NCI-H128 (cell line): ENCODE results near the gene KRT38.
"Not testable (repeated sequence)": the region's sequence is repeated elsewhere in the genome, so short reads cannot be mapped to it uniquely, and the experiment has no call there.

Source experiments
- DNase-seq: peaks from one replicate; lab custom pipeline; 2025; ENCODE audit not compliant: unreplicated experiment; lab: John Stamatoyannopoulos, UW

The KRT38 gene

DNA sequence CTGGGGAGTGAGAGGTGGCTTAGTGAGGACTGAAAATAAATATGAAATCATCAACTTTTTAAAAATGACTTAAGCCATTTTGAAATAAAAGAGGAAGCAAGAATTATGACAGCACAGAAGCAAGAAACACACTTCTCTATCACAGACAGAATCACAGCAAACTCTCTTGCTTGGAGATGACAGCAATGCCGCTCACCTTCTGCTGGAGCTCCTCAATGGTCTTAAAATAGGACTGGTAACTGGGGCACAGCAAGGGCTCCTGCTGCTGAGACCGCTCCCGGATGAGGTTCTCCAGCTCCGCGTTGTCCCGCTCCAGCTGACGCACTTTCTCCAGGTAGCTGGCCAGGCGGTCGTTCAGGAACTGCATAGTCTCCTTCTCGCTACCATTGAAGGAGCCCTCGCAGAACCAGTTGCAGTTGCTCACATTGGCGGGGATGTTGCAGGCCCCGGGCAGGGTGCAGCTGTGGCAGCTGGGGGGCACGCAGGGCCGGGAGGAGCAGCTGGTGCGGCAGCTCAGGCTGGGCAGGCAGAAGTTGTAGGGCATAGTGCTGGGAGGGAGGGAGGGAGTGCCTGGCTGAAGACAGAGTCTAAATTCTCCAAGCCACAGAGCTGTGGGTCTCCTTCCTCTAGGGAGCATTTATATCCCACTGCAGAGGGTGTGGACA is 43.7 kb downstream of the KRT38 start, which contains the start of gene KRT31:
Gene KRT31 (minus strand): TSS at position 613 of the 665 bp plus-strand sequence. CDS start 69 bp downstream, at position 544.
- DNase-seq = no peak

DNA sequence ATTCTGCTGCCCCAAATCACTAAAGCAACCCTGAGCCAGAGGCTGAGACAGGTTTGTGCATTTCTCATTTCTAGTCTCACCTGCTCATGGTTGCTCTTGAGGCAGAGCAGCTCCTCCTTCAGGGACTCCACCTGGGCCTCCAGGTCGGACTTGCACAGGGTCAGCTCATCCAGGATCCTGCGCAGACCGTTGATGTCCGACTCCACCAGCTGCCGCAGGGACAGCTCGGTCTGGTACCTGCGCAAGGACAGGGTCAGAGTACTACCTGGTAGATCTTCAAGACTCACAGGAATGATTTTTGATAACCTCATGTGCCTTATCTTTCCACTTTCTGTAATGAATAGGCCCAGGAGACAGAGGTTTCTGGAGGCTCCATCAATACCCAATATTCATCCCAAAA is 44.4 kb downstream of the KRT38 start:
- no peak for DNase-seq

- no peak for DNase-seq
Observed at GRCh38 chr17:41395611-41396010, 45.2 kb downstream of the KRT38 start.

GRCh38 chr17:41395044-41395443 is 45.7 kb downstream of the KRT38 start:
- DNase-seq = not testable (repeated sequence)

GRCh38 chr17:41394254-41394996 is 46.4 kb downstream of the KRT38 start:
- DNase-seq = no peak

GRCh38 chr17:41393826-41394225 is 47.0 kb downstream of the KRT38 start:
- no peak for DNase-seq

DNA sequence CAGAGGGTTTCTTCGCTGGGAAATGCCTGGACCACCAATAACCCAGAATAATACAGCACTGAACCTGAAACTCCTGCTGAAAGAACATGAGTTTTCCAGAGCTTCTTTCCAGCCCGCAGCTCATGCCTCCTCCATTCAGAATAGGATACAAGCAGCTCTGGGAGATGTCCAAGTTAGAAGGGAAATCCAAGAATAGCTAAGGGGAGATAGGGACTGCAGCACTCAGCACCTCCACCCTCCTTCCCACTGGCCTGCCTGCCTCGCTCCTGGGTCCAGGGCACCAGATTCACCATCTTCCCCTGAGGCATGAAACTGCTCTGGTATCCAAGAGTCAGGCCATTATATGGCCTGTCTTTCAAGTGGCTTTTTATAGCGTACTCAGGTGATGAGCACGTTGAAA is 47.5 kb downstream of the KRT38 start:
- no peak for DNase-seq

- no peak for DNase-seq
Observed at GRCh38 chr17:41392278-41392677, 48.5 kb downstream of the KRT38 start.

- DNase-seq = no peak
Observed at GRCh38 chr17:41391535-41391934, 49.2 kb downstream of the KRT38 start.

GRCh38 chr17:41390411-41390938 is 50.3 kb downstream of the KRT38 start:
- no peak for DNase-seq

DNA sequence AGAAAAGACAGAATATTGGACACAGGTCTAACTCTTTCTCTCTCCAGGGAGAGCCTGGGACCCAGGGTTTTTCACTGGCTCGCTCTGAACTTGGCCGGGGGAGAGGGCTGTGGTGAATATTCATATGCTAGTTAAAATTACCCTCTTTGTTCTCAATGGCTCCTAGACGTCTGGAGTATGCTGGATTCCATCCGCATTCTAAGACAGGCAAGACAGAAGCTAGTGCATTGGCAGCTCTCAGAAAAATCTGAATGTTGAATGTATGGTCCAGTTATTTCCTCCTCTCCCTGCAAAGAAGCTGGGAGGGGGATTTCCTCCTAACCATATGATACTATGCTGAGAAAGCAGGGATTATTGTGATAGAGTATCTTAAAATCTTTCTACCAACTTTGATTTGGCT is 53.1 kb downstream of the KRT38 start:
- no peak for DNase-seq

DNA sequence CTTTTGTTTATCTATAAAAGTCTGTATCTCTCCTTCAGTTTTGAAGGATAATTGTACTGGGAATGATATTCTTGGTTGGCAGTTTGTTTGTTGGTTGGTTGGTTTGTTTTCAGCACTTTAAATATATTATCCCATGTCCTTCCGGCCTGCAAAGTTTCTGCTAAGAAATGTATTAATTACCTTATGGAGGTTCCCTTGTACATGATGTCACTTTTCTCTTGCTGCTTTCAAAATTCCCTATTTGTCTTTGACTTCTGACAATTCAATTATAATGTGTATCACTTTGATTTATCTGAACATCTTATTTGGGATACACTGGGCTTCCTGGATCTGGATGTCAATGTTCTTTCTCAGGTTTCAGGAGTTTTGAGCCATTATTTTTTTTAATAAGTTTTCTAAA is 54.6 kb downstream of the KRT38 start:
- DNase-seq = no peak
